Measurements from ENCODE around the gene ZNF639. TPM values are rescaled to one million over a fixed set of nuclear protein-coding genes. Genes with fewer than 3 reads are reported as not detected.
A peak's percentile ranks its signal among the peaks of the same experiment; 100 is the strongest.

The ZNF639 gene
- total and polyA plus RNA-seq, 9 of the 15 experiments (the other 6 are each of a cell fraction or from before 2014, with no cell fraction given) = 17.6 to 88.1 (median 53.7) TPM

DNA sequence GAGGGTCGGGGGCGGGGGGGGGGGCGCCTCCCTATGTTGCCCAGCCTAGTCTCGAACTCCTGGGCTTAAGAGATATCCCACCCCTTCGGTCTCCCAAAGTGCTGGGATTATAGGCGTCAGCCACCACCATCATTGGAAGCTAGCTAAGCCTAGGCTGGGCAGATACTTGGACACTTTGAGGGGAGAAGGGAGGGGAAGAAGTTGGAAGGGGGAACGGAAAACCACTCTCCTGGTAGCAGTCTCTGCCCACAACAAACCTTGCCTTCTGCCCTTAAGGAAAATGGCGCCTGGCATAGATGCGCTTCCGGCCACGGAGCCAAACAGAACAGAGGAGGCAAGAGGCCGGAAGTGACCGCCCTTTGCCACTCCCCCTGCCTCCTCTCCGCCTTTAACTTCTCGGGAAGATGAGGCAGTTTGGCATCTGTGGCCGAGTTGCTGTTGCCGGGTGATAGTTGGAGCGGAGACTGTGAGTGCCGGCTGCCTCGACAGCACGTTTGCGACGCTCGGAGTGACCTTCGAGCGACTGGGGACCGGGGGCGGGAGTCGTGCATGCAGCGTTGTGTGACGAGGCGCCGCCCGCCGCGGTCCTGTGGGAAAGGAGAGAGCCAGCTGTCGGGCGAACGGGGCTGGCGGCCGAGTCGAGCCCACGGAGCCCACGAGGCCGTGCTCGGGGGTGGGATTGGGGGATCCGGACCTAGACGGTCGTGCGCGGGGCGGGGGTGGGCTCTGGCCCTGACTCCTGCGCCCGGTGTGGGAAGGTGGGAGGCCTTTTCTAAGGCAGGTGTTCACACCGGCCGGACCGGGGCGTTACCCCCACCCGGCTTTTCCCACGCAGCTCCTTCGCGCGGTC is 24.7 kb downstream of the ZNF639 start, which contains the start of gene MFN1 (continued):
- TF ChIP-seq, protein P1, sequence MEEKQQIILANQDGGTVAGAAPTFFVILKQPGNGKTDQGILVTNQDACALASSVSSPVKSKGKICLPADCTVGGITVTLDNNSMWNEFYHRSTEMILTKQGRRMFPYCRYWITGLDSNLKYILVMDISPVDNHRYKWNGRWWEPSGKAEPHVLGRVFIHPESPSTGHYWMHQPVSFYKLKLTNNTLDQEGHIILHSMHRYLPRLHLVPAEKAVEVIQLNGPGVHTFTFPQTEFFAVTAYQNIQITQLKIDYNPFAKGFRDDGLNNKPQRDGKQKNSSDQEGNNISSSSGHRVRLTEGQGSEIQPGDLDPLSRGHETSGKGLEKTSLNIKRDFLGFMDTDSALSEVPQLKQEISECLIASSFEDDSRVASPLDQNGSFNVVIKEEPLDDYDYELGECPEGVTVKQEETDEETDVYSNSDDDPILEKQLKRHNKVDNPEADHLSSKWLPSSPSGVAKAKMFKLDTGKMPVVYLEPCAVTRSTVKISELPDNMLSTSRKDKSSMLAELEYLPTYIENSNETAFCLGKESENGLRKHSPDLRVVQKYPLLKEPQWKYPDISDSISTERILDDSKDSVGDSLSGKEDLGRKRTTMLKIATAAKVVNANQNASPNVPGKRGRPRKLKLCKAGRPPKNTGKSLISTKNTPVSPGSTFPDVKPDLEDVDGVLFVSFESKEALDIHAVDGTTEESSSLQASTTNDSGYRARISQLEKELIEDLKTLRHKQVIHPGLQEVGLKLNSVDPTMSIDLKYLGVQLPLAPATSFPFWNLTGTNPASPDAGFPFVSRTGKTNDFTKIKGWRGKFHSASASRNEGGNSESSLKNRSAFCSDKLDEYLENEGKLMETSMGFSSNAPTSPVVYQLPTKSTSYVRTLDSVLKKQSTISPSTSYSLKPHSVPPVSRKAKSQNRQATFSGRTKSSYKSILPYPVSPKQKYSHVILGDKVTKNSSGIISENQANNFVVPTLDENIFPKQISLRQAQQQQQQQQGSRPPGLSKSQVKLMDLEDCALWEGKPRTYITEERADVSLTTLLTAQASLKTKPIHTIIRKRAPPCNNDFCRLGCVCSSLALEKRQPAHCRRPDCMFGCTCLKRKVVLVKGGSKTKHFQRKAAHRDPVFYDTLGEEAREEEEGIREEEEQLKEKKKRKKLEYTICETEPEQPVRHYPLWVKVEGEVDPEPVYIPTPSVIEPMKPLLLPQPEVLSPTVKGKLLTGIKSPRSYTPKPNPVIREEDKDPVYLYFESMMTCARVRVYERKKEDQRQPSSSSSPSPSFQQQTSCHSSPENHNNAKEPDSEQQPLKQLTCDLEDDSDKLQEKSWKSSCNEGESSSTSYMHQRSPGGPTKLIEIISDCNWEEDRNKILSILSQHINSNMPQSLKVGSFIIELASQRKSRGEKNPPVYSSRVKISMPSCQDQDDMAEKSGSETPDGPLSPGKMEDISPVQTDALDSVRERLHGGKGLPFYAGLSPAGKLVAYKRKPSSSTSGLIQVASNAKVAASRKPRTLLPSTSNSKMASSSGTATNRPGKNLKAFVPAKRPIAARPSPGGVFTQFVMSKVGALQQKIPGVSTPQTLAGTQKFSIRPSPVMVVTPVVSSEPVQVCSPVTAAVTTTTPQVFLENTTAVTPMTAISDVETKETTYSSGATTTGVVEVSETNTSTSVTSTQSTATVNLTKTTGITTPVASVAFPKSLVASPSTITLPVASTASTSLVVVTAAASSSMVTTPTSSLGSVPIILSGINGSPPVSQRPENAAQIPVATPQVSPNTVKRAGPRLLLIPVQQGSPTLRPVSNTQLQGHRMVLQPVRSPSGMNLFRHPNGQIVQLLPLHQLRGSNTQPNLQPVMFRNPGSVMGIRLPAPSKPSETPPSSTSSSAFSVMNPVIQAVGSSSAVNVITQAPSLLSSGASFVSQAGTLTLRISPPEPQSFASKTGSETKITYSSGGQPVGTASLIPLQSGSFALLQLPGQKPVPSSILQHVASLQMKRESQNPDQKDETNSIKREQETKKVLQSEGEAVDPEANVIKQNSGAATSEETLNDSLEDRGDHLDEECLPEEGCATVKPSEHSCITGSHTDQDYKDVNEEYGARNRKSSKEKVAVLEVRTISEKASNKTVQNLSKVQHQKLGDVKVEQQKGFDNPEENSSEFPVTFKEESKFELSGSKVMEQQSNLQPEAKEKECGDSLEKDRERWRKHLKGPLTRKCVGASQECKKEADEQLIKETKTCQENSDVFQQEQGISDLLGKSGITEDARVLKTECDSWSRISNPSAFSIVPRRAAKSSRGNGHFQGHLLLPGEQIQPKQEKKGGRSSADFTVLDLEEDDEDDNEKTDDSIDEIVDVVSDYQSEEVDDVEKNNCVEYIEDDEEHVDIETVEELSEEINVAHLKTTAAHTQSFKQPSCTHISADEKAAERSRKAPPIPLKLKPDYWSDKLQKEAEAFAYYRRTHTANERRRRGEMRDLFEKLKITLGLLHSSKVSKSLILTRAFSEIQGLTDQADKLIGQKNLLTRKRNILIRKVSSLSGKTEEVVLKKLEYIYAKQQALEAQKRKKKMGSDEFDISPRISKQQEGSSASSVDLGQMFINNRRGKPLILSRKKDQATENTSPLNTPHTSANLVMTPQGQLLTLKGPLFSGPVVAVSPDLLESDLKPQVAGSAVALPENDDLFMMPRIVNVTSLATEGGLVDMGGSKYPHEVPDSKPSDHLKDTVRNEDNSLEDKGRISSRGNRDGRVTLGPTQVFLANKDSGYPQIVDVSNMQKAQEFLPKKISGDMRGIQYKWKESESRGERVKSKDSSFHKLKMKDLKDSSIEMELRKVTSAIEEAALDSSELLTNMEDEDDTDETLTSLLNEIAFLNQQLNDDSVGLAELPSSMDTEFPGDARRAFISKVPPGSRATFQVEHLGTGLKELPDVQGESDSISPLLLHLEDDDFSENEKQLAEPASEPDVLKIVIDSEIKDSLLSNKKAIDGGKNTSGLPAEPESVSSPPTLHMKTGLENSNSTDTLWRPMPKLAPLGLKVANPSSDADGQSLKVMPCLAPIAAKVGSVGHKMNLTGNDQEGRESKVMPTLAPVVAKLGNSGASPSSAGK (IDR thresholded peaks at IDR 0.05) = peak; percentile 73
- no peak for TF ChIP-seq MED1 (CRISPR knock-in tag; IDR thresholded peaks at IDR 0.05; ENCODE audit: borderline replicate concordance)
- no peak for TF ChIP-seq BCOR (IDR thresholded peaks at IDR 0.05)
- TF ChIP-seq BCLAF1 (IDR thresholded peaks at IDR 0.05; ENCODE audit: borderline replicate concordance in 1 of 2, control insufficient read depth in 1 of 2, low read depth in 2 of 2, low read length in 1 of 2) = no peak
- TF ChIP-seq MECOM (CRISPR knock-in tag; IDR thresholded peaks at IDR 0.05) = no peak
- 0 out of 2 replicates have a peak, but pooled peaks have one; percentile 45 for TF ChIP-seq STAT6 (CRISPR knock-in tag; IDR thresholded peaks at IDR 0.05)
- no peak for TF ChIP-seq ZNF41 (CRISPR knock-in tag; conservative IDR thresholded peaks at IDR 0.05)
- TF ChIP-seq TBP (optimal IDR thresholded peaks at IDR 0.05; ENCODE audit: low read depth, low read length) = peak; percentile 78
- peak; percentile 98; the same call in 1 of the 2 replicates for TF ChIP-seq KAT7 (CRISPR knock-in tag; IDR thresholded peaks at IDR 0.05; ENCODE audit: borderline replicate concordance)

Data from K562 (cell line).